SK-N-SH treated with all-trans-retinoic acid at 6 μM for 48 hours (cell line): ENCODE results near the gene PSD2.

ENCODE experiments used
- ATAC-seq: fragments of 200-7000 bp; cut with Tn5 transposase; 3 replicates; pipeline ENCODE4 v1.9.1; 2020; ENCODE audit warnings: mild to moderate bottlenecking, moderate library complexity
- ARNTL ChIP-seq: fragments of 450-650 bp; formaldehyde crosslinking; IDR thresholded peaks from 2 replicates; pipeline ENCODE4 v1.5.0; 2020; ENCODE audit warnings: low read depth, mild to moderate bottlenecking, moderate library complexity, borderline replicate concordance
- CSDC2 ChIP-seq: fragments of 250-450 bp; sonication (Bioruptor Pico); IDR thresholded peaks from 2 replicates; pipeline ENCODE4 v1.5.0; 2020; ENCODE audit warnings: mild to moderate bottlenecking, moderate library complexity
- GLIS3 ChIP-seq: fragments of 250-450 bp; sonication (Bioruptor Pico); IDR thresholded peaks from 2 replicates; pipeline ENCODE4 v1.5.0; 2020; ENCODE audit warnings: mild to moderate bottlenecking, moderate library complexity
- PPARA ChIP-seq: fragments of 250-450 bp; sonication (Bioruptor Pico); IDR thresholded peaks from 2 replicates; pipeline ENCODE4 v1.5.0; 2020; ENCODE audit warnings: mild to moderate bottlenecking, borderline replicate concordance
- SNAI2 ChIP-seq: fragments of 250-450 bp; sonication (Bioruptor Pico); IDR thresholded peaks from 2 replicates; pipeline ENCODE4 v1.5.0; 2020; ENCODE audit warnings: mild to moderate bottlenecking, moderate library complexity
- TCF4 ChIP-seq: fragments of 250-450 bp; sonication (Bioruptor Pico); IDR thresholded peaks from 2 replicates; pipeline ENCODE4 v1.8.0; 2021; ENCODE audit warnings: mild to moderate bottlenecking, moderate library complexity, borderline replicate concordance
- TOX ChIP-seq: fragments of 250-450 bp; sonication (Bioruptor Pico); IDR thresholded peaks from 2 replicates; pipeline ENCODE4 v1.8.0; 2021; ENCODE audit warnings: mild to moderate bottlenecking, moderate library complexity, borderline replicate concordance
- ZC3H10 ChIP-seq: fragments of 250-450 bp; sonication (Bioruptor Pico); IDR thresholded peaks from 2 replicates; pipeline ENCODE4 v1.5.1; 2021; ENCODE audit warnings: mild to moderate bottlenecking, moderate library complexity
- ZFP3 ChIP-seq: fragments of 250-450 bp; sonication (Bioruptor Pico); IDR thresholded peaks from 2 replicates; pipeline ENCODE4 v1.5.0; 2020; ENCODE audit warnings: mild to moderate bottlenecking, moderate library complexity
- ZFP30 ChIP-seq: fragments of 450-650 bp; formaldehyde crosslinking; IDR thresholded peaks from 2 replicates; pipeline ENCODE4 v1.5.0; 2022; ENCODE audit warnings: mild to moderate bottlenecking, moderate library complexity
- ZNF565 ChIP-seq: fragments of 450-650 bp; formaldehyde crosslinking; conservative IDR thresholded peaks from 2 replicates; pipeline ENCODE4 v1.5.0; 2020; ENCODE audit warnings: low read depth, mild to moderate bottlenecking, moderate library complexity
- ZNF8 ChIP-seq: fragments of 450-650 bp; formaldehyde crosslinking; IDR thresholded peaks from 2 replicates; pipeline ENCODE4 v1.5.0; 2020; ENCODE audit warnings: mild to moderate bottlenecking, moderate library complexity
- TF ChIP-seq, protein P1 (sequence below): fragments of 250-450 bp; sonication (Bioruptor Pico); IDR thresholded peaks from 2 replicates; pipeline ENCODE4 v1.8.0; 2021; ENCODE audit warnings: low read depth, mild to moderate bottlenecking, moderate library complexity, borderline replicate concordance
- TF ChIP-seq, protein P2 (sequence below): fragments of 250-450 bp; sonication (Bioruptor Pico); IDR thresholded peaks from 2 replicates; pipeline ENCODE4 v1.5.1; 2020; ENCODE audit warnings: low read depth, mild to moderate bottlenecking, moderate library complexity
- TF ChIP-seq, protein P3 (sequence below): fragments of 250-450 bp; sonication (Bioruptor Pico); IDR thresholded peaks from 2 replicates; pipeline ENCODE4 v1.5.1; 2021; ENCODE audit warnings: mild to moderate bottlenecking, moderate library complexity
- TF ChIP-seq, protein P4 (sequence below): fragments of 250-450 bp; sonication (Bioruptor Pico); IDR thresholded peaks from 2 replicates; pipeline ENCODE4 v1.5.0; 2020; ENCODE audit warnings: mild to moderate bottlenecking, moderate library complexity
- TF ChIP-seq, protein P5 (sequence below): fragments of 250-450 bp; sonication (Bioruptor Pico); IDR thresholded peaks from 2 replicates; pipeline ENCODE4 v1.8.0; 2020; ENCODE audit warnings: mild to moderate bottlenecking, moderate library complexity, borderline replicate concordance

Gene PSD2

DNA sequence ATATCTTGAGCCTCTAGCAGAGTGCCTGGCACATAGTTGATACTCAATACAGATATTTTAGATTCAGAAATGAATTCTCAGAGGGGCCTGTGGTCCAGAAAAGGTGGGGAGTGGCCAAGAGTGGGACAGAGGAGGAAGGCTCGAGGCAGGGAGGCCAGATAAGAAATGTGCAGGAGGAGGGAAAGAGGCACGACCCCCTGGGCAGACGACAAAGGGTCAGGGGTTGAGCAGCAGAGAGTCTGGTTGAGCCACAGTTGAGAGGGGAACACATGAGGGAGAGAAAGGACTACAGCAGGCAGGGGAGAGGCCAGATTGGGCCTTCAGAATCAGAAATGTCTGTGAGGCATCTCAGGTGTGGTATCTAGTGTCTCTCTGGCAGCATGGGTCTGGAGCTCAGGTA lies 89.1 kb downstream of the PSD2 start (continued):
- TF ChIP-seq ZFP30, result no peak
- TF ChIP-seq ZC3H10 (CRISPR knock-in tag), result no peak
- no peak for TF ChIP-seq SNAI2 (CRISPR knock-in tag)
- TF ChIP-seq, protein P1, sequence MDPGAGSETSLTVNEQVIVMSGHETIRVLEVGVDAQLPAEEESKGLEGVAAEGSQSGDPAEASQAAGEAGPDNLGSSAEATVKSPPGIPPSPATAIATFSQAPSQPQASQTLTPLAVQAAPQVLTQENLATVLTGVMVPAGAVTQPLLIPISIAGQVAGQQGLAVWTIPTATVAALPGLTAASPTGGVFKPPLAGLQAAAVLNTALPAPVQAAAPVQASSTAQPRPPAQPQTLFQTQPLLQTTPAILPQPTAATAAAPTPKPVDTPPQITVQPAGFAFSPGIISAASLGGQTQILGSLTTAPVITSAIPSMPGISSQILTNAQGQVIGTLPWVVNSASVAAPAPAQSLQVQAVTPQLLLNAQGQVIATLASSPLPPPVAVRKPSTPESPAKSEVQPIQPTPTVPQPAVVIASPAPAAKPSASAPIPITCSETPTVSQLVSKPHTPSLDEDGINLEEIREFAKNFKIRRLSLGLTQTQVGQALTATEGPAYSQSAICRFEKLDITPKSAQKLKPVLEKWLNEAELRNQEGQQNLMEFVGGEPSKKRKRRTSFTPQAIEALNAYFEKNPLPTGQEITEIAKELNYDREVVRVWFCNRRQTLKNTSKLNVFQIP, result no peak
- no peak for TF ChIP-seq TOX (CRISPR knock-in tag)
- TF ChIP-seq ZFP3, result no peak

DNA sequence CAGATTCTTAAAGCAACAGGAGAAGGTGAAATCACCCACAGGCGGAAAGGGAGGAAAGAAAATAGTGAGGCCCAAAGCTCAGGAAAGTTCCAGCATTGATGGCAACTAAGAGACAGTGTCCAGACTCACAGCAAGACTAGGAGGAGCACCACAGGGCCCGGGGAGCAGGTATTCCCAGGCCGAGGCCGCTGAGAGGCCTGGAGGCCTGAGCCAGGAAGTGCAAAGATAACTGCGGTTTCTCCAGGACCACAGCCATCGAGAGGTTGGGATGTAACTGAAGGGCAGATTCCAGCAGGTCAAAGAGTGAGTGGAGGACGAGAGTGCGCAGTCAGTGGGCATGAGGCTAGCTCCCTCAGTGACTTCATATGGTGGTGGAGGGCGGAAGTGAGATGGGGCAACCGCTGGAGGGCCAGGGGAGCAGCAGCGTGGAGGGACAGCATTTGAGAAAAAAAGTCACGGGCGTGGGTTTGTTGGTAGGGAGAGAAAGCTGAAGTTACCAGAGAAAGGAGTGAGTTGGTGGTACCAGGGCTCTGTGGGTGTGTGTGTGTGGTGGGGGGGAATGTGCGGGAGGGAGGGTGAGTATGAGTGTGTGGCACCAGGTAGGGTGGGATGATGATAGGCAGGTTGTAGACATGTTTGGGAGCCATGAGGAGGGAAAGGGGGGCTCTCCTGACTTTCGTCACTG lies 89.7 kb downstream of the PSD2 start:
- no peak for ATAC-seq
- TF ChIP-seq, protein P2, sequence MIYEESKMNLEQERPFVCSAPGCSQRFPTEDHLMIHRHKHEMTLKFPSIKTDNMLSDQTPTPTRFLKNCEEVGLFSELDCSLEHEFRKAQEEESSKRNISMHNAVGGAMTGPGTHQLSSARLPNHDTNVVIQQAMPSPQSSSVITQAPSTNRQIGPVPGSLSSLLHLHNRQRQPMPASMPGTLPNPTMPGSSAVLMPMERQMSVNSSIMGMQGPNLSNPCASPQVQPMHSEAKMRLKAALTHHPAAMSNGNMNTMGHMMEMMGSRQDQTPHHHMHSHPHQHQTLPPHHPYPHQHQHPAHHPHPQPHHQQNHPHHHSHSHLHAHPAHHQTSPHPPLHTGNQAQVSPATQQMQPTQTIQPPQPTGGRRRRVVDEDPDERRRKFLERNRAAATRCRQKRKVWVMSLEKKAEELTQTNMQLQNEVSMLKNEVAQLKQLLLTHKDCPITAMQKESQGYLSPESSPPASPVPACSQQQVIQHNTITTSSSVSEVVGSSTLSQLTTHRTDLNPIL (CRISPR knock-in tag), result no peak
- TF ChIP-seq TOX (CRISPR knock-in tag) (no peak), CSDC2 (no peak), TCF4 (CRISPR knock-in tag) (no peak), ARNTL (CRISPR knock-in tag) (no peak), PPARA (no peak), ZNF8 (CRISPR knock-in tag) (no peak), SNAI2 (CRISPR knock-in tag) (no peak), ZNF565 (CRISPR knock-in tag) (no peak), ZC3H10 (CRISPR knock-in tag) (no peak), GLIS3 (CRISPR knock-in tag) (no peak), ZFP3 (no peak)
- TF ChIP-seq, protein P3, sequence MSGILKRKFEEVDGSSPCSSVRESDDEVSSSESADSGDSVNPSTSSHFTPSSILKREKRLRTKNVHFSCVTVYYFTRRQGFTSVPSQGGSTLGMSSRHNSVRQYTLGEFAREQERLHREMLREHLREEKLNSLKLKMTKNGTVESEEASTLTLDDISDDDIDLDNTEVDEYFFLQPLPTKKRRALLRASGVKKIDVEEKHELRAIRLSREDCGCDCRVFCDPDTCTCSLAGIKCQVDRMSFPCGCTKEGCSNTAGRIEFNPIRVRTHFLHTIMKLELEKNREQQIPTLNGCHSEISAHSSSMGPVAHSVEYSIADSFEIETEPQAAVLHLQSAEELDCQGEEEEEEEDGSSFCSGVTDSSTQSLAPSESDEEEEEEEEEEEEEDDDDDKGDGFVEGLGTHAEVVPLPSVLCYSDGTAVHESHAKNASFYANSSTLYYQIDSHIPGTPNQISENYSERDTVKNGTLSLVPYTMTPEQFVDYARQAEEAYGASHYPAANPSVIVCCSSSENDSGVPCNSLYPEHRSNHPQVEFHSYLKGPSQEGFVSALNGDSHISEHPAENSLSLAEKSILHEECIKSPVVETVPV (CRISPR knock-in tag), result no peak
- TF ChIP-seq, protein P4, sequence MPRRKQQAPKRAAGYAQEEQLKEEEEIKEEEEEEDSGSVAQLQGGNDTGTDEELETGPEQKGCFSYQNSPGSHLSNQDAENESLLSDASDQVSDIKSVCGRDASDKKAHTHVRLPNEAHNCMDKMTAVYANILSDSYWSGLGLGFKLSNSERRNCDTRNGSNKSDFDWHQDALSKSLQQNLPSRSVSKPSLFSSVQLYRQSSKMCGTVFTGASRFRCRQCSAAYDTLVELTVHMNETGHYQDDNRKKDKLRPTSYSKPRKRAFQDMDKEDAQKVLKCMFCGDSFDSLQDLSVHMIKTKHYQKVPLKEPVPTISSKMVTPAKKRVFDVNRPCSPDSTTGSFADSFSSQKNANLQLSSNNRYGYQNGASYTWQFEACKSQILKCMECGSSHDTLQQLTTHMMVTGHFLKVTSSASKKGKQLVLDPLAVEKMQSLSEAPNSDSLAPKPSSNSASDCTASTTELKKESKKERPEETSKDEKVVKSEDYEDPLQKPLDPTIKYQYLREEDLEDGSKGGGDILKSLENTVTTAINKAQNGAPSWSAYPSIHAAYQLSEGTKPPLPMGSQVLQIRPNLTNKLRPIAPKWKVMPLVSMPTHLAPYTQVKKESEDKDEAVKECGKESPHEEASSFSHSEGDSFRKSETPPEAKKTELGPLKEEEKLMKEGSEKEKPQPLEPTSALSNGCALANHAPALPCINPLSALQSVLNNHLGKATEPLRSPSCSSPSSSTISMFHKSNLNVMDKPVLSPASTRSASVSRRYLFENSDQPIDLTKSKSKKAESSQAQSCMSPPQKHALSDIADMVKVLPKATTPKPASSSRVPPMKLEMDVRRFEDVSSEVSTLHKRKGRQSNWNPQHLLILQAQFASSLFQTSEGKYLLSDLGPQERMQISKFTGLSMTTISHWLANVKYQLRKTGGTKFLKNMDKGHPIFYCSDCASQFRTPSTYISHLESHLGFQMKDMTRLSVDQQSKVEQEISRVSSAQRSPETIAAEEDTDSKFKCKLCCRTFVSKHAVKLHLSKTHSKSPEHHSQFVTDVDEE (CRISPR knock-in tag), result no peak
- TF ChIP-seq, protein P1, result no peak
- TF ChIP-seq, protein P5, sequence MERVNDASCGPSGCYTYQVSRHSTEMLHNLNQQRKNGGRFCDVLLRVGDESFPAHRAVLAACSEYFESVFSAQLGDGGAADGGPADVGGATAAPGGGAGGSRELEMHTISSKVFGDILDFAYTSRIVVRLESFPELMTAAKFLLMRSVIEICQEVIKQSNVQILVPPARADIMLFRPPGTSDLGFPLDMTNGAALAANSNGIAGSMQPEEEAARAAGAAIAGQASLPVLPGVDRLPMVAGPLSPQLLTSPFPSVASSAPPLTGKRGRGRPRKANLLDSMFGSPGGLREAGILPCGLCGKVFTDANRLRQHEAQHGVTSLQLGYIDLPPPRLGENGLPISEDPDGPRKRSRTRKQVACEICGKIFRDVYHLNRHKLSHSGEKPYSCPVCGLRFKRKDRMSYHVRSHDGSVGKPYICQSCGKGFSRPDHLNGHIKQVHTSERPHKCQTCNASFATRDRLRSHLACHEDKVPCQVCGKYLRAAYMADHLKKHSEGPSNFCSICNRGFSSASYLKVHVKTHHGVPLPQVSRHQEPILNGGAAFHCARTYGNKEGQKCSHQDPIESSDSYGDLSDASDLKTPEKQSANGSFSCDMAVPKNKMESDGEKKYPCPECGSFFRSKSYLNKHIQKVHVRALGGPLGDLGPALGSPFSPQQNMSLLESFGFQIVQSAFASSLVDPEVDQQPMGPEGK (CRISPR knock-in tag), result no peak

DNA sequence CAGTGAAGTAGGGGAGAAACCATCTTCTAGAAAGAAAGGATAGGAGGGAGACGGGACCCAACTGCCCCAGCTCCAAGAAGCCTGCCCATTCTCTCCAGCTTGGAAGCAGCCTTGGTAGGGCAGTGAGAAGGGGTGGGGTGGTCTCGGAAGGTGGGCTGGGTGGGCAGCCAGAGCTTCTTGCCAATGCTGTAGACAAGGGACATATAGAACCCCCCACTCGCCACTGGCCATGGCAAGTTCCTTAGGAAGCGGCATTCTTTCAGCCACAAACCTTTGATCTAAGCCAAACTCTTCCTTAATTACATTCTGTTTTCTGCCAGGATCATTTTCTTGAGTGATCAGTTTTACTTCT lies 90.2 kb downstream of the PSD2 start:
- no peak for ATAC-seq
- TF ChIP-seq ZFP30, result no peak
- no peak for TF ChIP-seq CSDC2
- no peak for TF ChIP-seq PPARA
- TF ChIP-seq ZC3H10 (CRISPR knock-in tag), result no peak
